ENCODE results near the gene PDZD2.

PDZD2 gene

DNA sequence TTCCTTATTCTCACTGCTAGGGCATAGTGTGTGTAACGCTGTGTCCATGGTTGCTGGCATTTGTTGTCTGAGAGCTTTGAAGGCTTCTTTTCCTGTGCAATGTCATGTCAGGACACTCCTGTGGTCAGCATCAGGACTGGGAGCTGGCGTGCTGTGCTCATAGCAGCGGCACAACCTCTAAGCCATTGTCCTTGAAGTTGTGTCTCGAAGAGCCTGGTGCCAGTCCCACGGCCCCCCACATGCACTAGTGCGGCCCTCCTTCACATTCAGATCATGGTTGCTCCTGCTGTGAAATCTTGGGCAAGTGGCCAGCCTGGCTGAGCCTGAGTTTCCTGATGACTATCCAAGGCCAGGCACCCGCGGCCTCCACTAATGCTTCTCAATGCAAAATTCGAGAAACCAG, 32.4 kb downstream of the PDZD2 start:
- Histone ChIP-seq H2AK5ac (ENCODE audit: low read length) (no peak overlapping the region), H3K79me1 (ENCODE audit: low read length) (no peaks in the 10 kb centered on the region), H3K4me1 (ENCODE audit: control insufficient read depth in 1 of 2, insufficient read depth in 2 of 2, low read length in 2 of 2) (no peaks in the 10 kb centered on the region), H4K12ac (ENCODE audit: low read depth, low read length) (no peak overlapping the region), H3K9ac (ENCODE audit: low read length) (no peak overlapping the region), H3K9me3 (ENCODE audit: insufficient read depth, low read depth, low read length) (peaks cover 2% of the 10 kb centered on the region), H3K36me3 (ENCODE audit: control insufficient read depth in 1 of 2, insufficient read depth in 2 of 2, low read length in 2 of 2) (no peaks in the 10 kb centered on the region), H3K4ac (ENCODE audit: low read depth, low read length) (no peak overlapping the region), H2BK12ac (ENCODE audit: low read length) (no peak overlapping the region), H3K23ac (ENCODE audit: low read length) (no peak overlapping the region), H3K18ac (ENCODE audit: low read length) (no peak overlapping the region), H3K79me2 (ENCODE audit: control insufficient read depth, insufficient read depth, low read length, poor library complexity) (no peaks in the 10 kb centered on the region), H3K14ac (ENCODE audit: low read length) (no peak overlapping the region), H2BK120ac (ENCODE audit: insufficient read depth, low read length, poor library complexity) (no peak overlapping the region), H2BK5ac (ENCODE audit: low read depth, low read length, poor library complexity) (no peak overlapping the region), H3K27me3 (ENCODE audit: insufficient read depth, low read length) (no peaks in the 10 kb centered on the region), H4K8ac (ENCODE audit: low read depth, low read length) (no peak overlapping the region), H3K4me2 (ENCODE audit: low read length) (no peak overlapping the region), H3K4me3 (ENCODE audit: low read depth, low read length) (no peak overlapping the region), H4K91ac (ENCODE audit: low read depth, low read length) (no peak overlapping the region), H3K27ac (ENCODE audit: low read depth, low read length) (no peak overlapping the region), H2AFZ (ENCODE audit: insufficient read depth, low read length, poor library complexity) (no peak overlapping the region)
- WGBS (ENCODE audit: extremely low coverage, insufficient coverage, insufficient read length) = no CpG with 5 or more reads among the region's 9 CpGs
- no peak for DNase-seq

DNA sequence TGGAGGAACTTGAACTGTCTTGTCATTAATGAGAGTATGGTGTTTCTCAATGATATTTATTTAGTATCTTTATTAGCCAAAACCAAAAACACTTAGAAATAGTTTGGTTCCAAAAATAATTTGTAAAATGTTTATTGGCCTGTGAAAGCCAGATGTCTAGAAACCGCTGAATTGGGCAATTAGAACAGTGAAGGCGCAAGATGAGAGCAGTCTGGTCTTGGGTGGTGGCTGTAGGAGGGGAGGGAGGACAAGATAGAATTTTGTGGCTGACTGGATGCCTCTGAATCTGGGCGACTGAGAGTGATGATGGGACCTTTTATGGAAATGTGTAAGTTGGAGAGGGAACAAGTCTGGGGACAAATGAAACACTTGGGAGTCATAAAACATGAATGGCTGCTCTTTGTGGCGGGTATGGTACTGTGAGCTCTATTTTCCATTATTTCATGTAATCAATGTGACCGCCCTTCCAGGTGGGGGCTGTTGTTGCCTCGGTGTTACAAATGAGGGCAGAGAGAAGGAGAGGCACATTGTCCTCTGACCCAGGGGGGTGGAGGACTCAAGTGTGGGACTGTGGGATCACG, 35.5 kb downstream of the PDZD2 start:
- no peak overlapping the region for H4K12ac ChIP-seq (ENCODE audit: low read depth, low read length)
- no peak overlapping the region for H2BK120ac ChIP-seq (ENCODE audit: insufficient read depth, low read length, poor library complexity)
- no peaks in the 10 kb centered on the region for H3K79me2 ChIP-seq (ENCODE audit: control insufficient read depth, insufficient read depth, low read length, poor library complexity)
- H3K14ac ChIP-seq (ENCODE audit: low read length) = no peak overlapping the region
- no peak overlapping the region for H3K27ac ChIP-seq (ENCODE audit: low read depth, low read length)
- no peak overlapping the region for H4K91ac ChIP-seq (ENCODE audit: low read depth, low read length)
- H3K4me3 ChIP-seq (ENCODE audit: low read depth, low read length) = no peak overlapping the region
- H3K79me1 ChIP-seq (ENCODE audit: low read length) = no peaks in the 10 kb centered on the region
- H2AFZ ChIP-seq (ENCODE audit: insufficient read depth, low read length, poor library complexity) = no peak overlapping the region
- H3K23ac ChIP-seq (ENCODE audit: low read length) = no peak overlapping the region
- no peak overlapping the region for H3K4me2 ChIP-seq (ENCODE audit: low read length)
- H2BK12ac ChIP-seq (ENCODE audit: low read length) = no peak overlapping the region
- no peak overlapping the region for H3K9ac ChIP-seq (ENCODE audit: low read length)
- H3K4ac ChIP-seq (ENCODE audit: low read depth, low read length) = no peak overlapping the region
- H3K9me3 ChIP-seq (ENCODE audit: insufficient read depth, low read depth, low read length) = peaks cover 2% of the 10 kb centered on the region
- H3K27me3 ChIP-seq (ENCODE audit: insufficient read depth, low read length) = no peaks in the 10 kb centered on the region
- WGBS (ENCODE audit: extremely low coverage, insufficient coverage, insufficient read length) = no CpG with 5 or more reads among the region's 7 CpGs
- no peaks in the 10 kb centered on the region for H3K4me1 ChIP-seq (ENCODE audit: control insufficient read depth in 1 of 2, insufficient read depth in 2 of 2, low read length in 2 of 2)
- H3K36me3 ChIP-seq (ENCODE audit: control insufficient read depth in 1 of 2, insufficient read depth in 2 of 2, low read length in 2 of 2) = no peaks in the 10 kb centered on the region
- DNase-seq = no peak
- no peak overlapping the region for H3K18ac ChIP-seq (ENCODE audit: low read length)
- H2AK5ac ChIP-seq (ENCODE audit: low read length) = no peak overlapping the region
- H2BK5ac ChIP-seq (ENCODE audit: low read depth, low read length, poor library complexity) = no peak overlapping the region
- no peak overlapping the region for H4K8ac ChIP-seq (ENCODE audit: low read depth, low read length)

DNA sequence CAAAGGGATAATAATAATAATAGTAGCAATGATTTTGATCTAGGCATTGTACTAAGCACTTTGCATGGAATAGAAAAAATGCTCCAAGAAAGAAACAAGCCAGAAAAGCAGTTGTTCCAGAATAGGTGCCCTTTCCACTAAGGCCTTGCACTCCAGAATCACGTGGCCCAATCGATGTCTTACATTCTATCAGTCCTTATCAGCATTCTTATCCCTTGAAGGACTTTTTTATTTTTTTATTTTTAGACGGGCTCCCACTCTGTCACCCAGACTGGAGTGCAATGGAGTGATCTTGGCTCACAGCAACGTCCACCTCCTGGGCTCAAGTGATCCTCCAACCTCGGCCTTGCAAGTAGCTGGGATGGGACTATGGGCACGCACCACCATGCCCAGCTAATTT, 36.5 kb downstream of the PDZD2 start:
- Histone ChIP-seq H2BK120ac (ENCODE audit: insufficient read depth, low read length, poor library complexity) (no peak overlapping the region), H4K12ac (ENCODE audit: low read depth, low read length) (no peak overlapping the region), H2AK5ac (ENCODE audit: low read length) (no peak overlapping the region), H3K4me2 (ENCODE audit: low read length) (no peak overlapping the region), H3K18ac (ENCODE audit: low read length) (no peak overlapping the region), H3K27me3 (ENCODE audit: insufficient read depth, low read length) (no peaks in the 10 kb centered on the region), H3K4ac (ENCODE audit: low read depth, low read length) (no peak overlapping the region), H4K8ac (ENCODE audit: low read depth, low read length) (no peak overlapping the region), H2BK5ac (ENCODE audit: low read depth, low read length, poor library complexity) (no peak overlapping the region), H3K27ac (ENCODE audit: low read depth, low read length) (no peak overlapping the region), H3K9me3 (ENCODE audit: insufficient read depth, low read depth, low read length) (peaks cover 2% of the 10 kb centered on the region), H3K79me1 (ENCODE audit: low read length) (no peaks in the 10 kb centered on the region), H3K4me3 (ENCODE audit: low read depth, low read length) (no peak overlapping the region), H2BK12ac (ENCODE audit: low read length) (no peak overlapping the region), H3K9ac (ENCODE audit: low read length) (no peak overlapping the region), H4K91ac (ENCODE audit: low read depth, low read length) (no peak overlapping the region), H3K4me1 (ENCODE audit: control insufficient read depth in 1 of 2, insufficient read depth in 2 of 2, low read length in 2 of 2) (no peaks in the 10 kb centered on the region), H3K36me3 (ENCODE audit: control insufficient read depth in 1 of 2, insufficient read depth in 2 of 2, low read length in 2 of 2) (no peaks in the 10 kb centered on the region), H2AFZ (ENCODE audit: insufficient read depth, low read length, poor library complexity) (no peak overlapping the region), H3K23ac (ENCODE audit: low read length) (no peak overlapping the region), H3K14ac (ENCODE audit: low read length) (no peak overlapping the region), H3K79me2 (ENCODE audit: control insufficient read depth, insufficient read depth, low read length, poor library complexity) (no peaks in the 10 kb centered on the region)
- WGBS (ENCODE audit: extremely low coverage, insufficient coverage, insufficient read length) = no CpG with 5 or more reads among the region's 6 CpGs
- DNase-seq = no peak

DNA sequence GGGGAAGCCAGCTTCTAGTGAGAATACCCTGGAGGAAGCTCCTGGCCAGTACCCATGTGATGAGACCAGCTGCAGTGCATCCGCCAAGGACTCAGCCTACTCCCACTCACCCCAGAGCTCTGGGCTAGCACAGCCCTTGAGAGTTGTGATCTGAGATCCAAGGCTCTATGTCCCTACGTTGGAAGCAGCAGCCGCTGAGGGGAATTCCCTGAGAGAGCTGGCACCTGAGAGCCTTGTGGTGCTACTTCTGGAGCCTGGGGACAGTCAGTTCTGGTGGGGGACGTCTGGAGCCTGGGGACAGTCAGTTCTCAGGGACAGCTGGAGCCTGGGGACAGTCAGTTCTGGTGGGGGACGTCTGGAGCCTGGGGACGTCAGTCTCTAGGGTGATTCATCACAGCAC, 39.2 kb downstream of the PDZD2 start:
- no CpG with 5 or more reads among the region's 6 CpGs for WGBS (ENCODE audit: extremely low coverage, insufficient coverage, insufficient read length)
- Histone ChIP-seq H3K14ac (ENCODE audit: low read length) (no peak overlapping the region), H3K9ac (ENCODE audit: low read length) (no peak overlapping the region), H3K79me2 (ENCODE audit: control insufficient read depth, insufficient read depth, low read length, poor library complexity) (no peaks in the 10 kb centered on the region), H3K18ac (ENCODE audit: low read length) (no peak overlapping the region), H4K8ac (ENCODE audit: low read depth, low read length) (no peak overlapping the region), H2BK120ac (ENCODE audit: insufficient read depth, low read length, poor library complexity) (no peak overlapping the region), H2AK5ac (ENCODE audit: low read length) (no peak overlapping the region), H2AFZ (ENCODE audit: insufficient read depth, low read length, poor library complexity) (no peak overlapping the region), H3K4ac (ENCODE audit: low read depth, low read length) (no peak overlapping the region), H3K79me1 (ENCODE audit: low read length) (no peaks in the 10 kb centered on the region), H3K36me3 (ENCODE audit: control insufficient read depth in 1 of 2, insufficient read depth in 2 of 2, low read length in 2 of 2) (no peaks in the 10 kb centered on the region), H3K9me3 (ENCODE audit: insufficient read depth, low read depth, low read length) (peaks cover 2% of the 10 kb centered on the region), H3K4me3 (ENCODE audit: low read depth, low read length) (no peak overlapping the region), H3K27me3 (ENCODE audit: insufficient read depth, low read length) (no peaks in the 10 kb centered on the region), H2BK5ac (ENCODE audit: low read depth, low read length, poor library complexity) (no peak overlapping the region), H3K4me1 (ENCODE audit: control insufficient read depth in 1 of 2, insufficient read depth in 2 of 2, low read length in 2 of 2) (peaks cover 0 to 3% of the 10 kb centered on the region in 2 experiments), H3K4me2 (ENCODE audit: low read length) (no peak overlapping the region), H2BK12ac (ENCODE audit: low read length) (no peak overlapping the region), H3K23ac (ENCODE audit: low read length) (no peak overlapping the region), H4K91ac (ENCODE audit: low read depth, low read length) (no peak overlapping the region), H3K27ac (ENCODE audit: low read depth, low read length) (no peak overlapping the region), H4K12ac (ENCODE audit: low read depth, low read length) (no peak overlapping the region)
- no peak for DNase-seq
